BJ (cell line): Measurements from ENCODE around the gene SETD7. TPM values are rescaled to one million over a fixed set of nuclear protein-coding genes. Genes with fewer than 3 reads are reported as not detected.

Source experiments
- CTCF ChIA-PET: fragments of 350-600 bp; formaldehyde crosslinking; extraction: SDS; loops from one replicate; lab custom pipeline; 2021; ENCODE audit warnings: antibody characterized with exemption, inconsistent platforms; lab: Yijun Ruan, JAX
- POLR2A ChIA-PET: fragments of 300-600 bp; sonication (Branson Sonifier 250); formaldehyde crosslinking; extraction: SDS; loops from one replicate; lab custom pipeline; 2021; ENCODE audit warnings: antibody characterized with exemption; lab: Charles Lee
- DNase-seq: peaks from one replicate; pipeline ENCODE4 v3.0.0-alpha.2; 2011; ENCODE audit warnings: low read depth
- H3K27me3 ChIP-seq: 2 replicates; pipeline ENCODE4 v1.6.0; 2011; ENCODE audit warnings: low read length; ENCODE audit not compliant: control insufficient read depth, insufficient read depth
- H3K36me3 ChIP-seq: 2 replicates; pipeline ENCODE4 v1.5.1; 2011; ENCODE audit warnings: low read length; ENCODE audit not compliant: control insufficient read depth, insufficient read depth
- H3K4me3 ChIP-seq: 2 replicates; pipeline ENCODE4 v1.5.1; 2011; ENCODE audit warnings: low read depth, mild to moderate bottlenecking, control low read depth, low read length
- CTCF ChIP-seq: IDR thresholded peaks from 2 replicates; pipeline ENCODE4 v1.5.1; 2011; ENCODE audit warnings: low read depth, mild to moderate bottlenecking, control low read depth, inconsistent platforms, low read length, moderate library complexity; ENCODE audit not compliant: insufficient read depth
- polyA plus RNA-seq: library from polyadenylated mRNA; depleted of rRNA; stranded (reverse); fragments of >200 nt; gene quantifications from 2 replicates; pipeline ENCODE4 v1.2.3, GENCODE V29; 2011

SETD7 gene
- polyA plus RNA-seq, 1 experiment: 14.5 TPM

- H3K4me3 ChIP-seq: no peak overlapping the region
- peaks cover 4% of the 10 kb centered on the region; the same call in 1 of the 2 replicates for H3K27me3 ChIP-seq
- no peaks in the 10 kb centered on the region for H3K36me3 ChIP-seq
- TF ChIP-seq CTCF: no peak
- ChIA-PET CTCF (interaction anchor here (0.8 to 1.7 kb wide), 3 partner anchors 10 to 56 kb away, joined by 3 to 4 read pairs (median 4); no protein-coding TSS in a partner anchor), POLR2A (interaction anchor here (0.5 kb wide), 1 partner anchor 508 kb away, joined by 4 read pairs; no protein-coding TSS in a partner anchor)
- DNase-seq: no peak
These were observed 40.1 kb upstream of the SETD7 start for GRCh38 chr4:139596034-139596683.

GRCh38 chr4:139594591-139595185 lies 38.7 kb upstream of the SETD7 start:
- H3K4me3 ChIP-seq: no peak overlapping the region
- ChIA-PET CTCF (interaction anchor here (2.2 kb wide), 1 partner anchor 9 kb away, joined by 12 read pairs; no protein-coding TSS in a partner anchor), POLR2A (no interaction called here)
- no peak for TF ChIP-seq CTCF
- H3K27me3 ChIP-seq: peaks cover 4% of the 10 kb centered on the region; the same call in 1 of the 2 replicates
- no peaks in the 10 kb centered on the region for H3K36me3 ChIP-seq
- no peak for DNase-seq

- CTCF ChIA-PET: interaction anchor here (1.1 to 2.2 kb wide), 2 partner anchors 9 to 11 kb away, joined by 3 to 12 read pairs; no protein-coding TSS in a partner anchor
- POLR2A ChIA-PET: no interaction called here
- DNase-seq: no peak
- Histone ChIP-seq H3K27me3 (peaks cover 4% of the 10 kb centered on the region; the same call in 1 of the 2 replicates), H3K4me3 (no peak overlapping the region), H3K36me3 (no peaks in the 10 kb centered on the region)
- no peak for TF ChIP-seq CTCF
These were observed 37.1 kb upstream of the SETD7 start for GRCh38 chr4:139593091-139593564.

GRCh38 chr4:139589336-139590018 lies 33.5 kb upstream of the SETD7 start:
- ChIA-PET CTCF (interaction anchor here (0.8 to 3.5 kb wide), 2 partner anchors 14 to 62 kb away, joined by 4 to 16 read pairs; no protein-coding TSS in a partner anchor), POLR2A (no interaction called here)
- Histone ChIP-seq H3K27me3 (peaks cover 3% of the 10 kb centered on the region; the same call in 1 of the 2 replicates), H3K4me3 (no peak overlapping the region), H3K36me3 (no peaks in the 10 kb centered on the region)
- DNase-seq: no peak
- no peak for TF ChIP-seq CTCF
